Stimulated activated naive CD8-positive, alpha-beta T cell treated with anti-CD3 and anti-CD28 coated beads, Interleukin-15, amount 100 ng/mL, for 72 hours (primary cell): ENCODE measurements around the gene RPL34.
"Not testable (repeated sequence)": the region's sequence is repeated elsewhere in the genome, so short reads cannot be mapped to it uniquely, and the experiment has no call there.

Source experiments
- ATAC-seq: fragments of 150-1000 bp; cut with Tn5 transposase; 2 replicates; pipeline ENCODE4 v1.10.0; 2021; ENCODE audit warnings: mild to moderate bottlenecking, moderate library complexity
- DNase-seq, 2 donors: peaks; one replicate each; pipeline ENCODE4 v3.0.0; 2021 to 2022
- H3K27ac Mint-ChIP-seq, 2 donors: one replicate each; pipeline ENCODE4 v1.8.0; 2022; ENCODE audit warnings: mild to moderate bottlenecking in 2 of 2, mixed read lengths in 2 of 2, moderate library complexity in 2 of 2
- H3K27me3 Mint-ChIP-seq: one replicate; pipeline ENCODE4 v1.8.0; 2022; ENCODE audit warnings: mixed read lengths
- H3K4me1 Mint-ChIP-seq: one replicate; pipeline ENCODE4 v1.8.0; 2022; ENCODE audit warnings: mild to moderate bottlenecking, mixed read lengths
- H3K4me3 Mint-ChIP-seq, 2 donors: one replicate each; pipeline ENCODE4 v1.8.0; 2022; ENCODE audit warnings: mild to moderate bottlenecking in 2 of 2, mixed read lengths in 2 of 2, moderate library complexity in 1 of 2
- H3K9me3 Mint-ChIP-seq, 2 donors: one replicate each; pipeline ENCODE4 v1.8.0; 2022; ENCODE audit warnings: mixed read lengths in 2 of 2

The RPL34 gene

GRCh38 chr4:108620101-108620932, at the start of gene RPL34:
Gene RPL34 (plus strand): TSS chr4:108620576. CDS start chr4:108621960, 1,384 bp downstream.
- Mint-ChIP-seq H3K27me3 (no peaks in the 10 kb centered on the region), H3K9me3 (no peaks in the 10 kb centered on the region), H3K4me1 (peaks cover 41% of the 10 kb centered on the region), H3K27ac (peak within 1 kb of the TSS; percentile 99), H3K4me3 (peak within 1 kb of the TSS; percentile 95)
- DNase-seq = peak; percentile 88 to 97
- ATAC-seq = peak; percentile 98

GRCh38 chr4:108570993-108571569, 49.3 kb upstream of the RPL34 start:
- DNase-seq (no peak), ATAC-seq (no peak)
- Mint-ChIP-seq H3K9me3 (no peaks in the 10 kb centered on the region), H3K4me1 (peaks cover 34% of the 10 kb centered on the region), H3K27me3 (no peaks in the 10 kb centered on the region), H3K4me3 (no peak overlapping the region), H3K27ac (no peak overlapping the region)

- Mint-ChIP-seq H3K27ac (no peak overlapping the region), H3K4me1 (peaks cover 24% of the 10 kb centered on the region), H3K27me3 (no peaks in the 10 kb centered on the region), H3K4me3 (no peak overlapping the region), H3K9me3 (no peaks in the 10 kb centered on the region)
- ATAC-seq (no peak), DNase-seq (no peak)
These were observed 46.0 kb upstream of the RPL34 start for GRCh38 chr4:108574402-108574801.

DNA sequence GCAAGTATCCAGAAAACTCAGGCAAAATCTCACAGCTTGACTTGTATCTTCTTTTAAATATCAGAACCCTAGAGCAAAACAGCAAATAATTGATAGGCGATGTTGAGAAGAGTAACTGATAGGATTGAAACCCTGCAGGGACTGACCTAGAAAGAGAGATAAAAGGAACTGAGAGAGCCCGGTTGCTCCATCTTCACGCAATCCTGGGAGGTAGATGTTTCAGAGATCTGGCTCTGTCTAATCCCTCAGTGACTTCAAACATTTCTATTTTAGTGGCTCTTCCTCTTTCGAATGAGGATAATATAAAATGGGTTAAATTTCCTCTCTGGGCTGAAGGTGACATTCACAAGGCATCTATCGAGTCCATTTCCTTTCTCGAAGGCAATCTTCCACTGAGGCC, 39.3 kb upstream of the RPL34 start:
- H3K27ac Mint-ChIP-seq = no peak overlapping the region
- H3K4me3 Mint-ChIP-seq = no peak overlapping the region
- H3K27me3 Mint-ChIP-seq = no peaks in the 10 kb centered on the region
- peaks cover 6% of the 10 kb centered on the region for H3K4me1 Mint-ChIP-seq
- H3K9me3 Mint-ChIP-seq = no peaks in the 10 kb centered on the region
- no peak for DNase-seq
- ATAC-seq = no peak

- ATAC-seq (no peak), DNase-seq (no peak)
- no peak overlapping the region for H3K27ac Mint-ChIP-seq
- peaks cover 15% of the 10 kb centered on the region for H3K4me1 Mint-ChIP-seq
- H3K9me3 Mint-ChIP-seq = no peaks in the 10 kb centered on the region
- H3K4me3 Mint-ChIP-seq = no peak overlapping the region
- H3K27me3 Mint-ChIP-seq = no peaks in the 10 kb centered on the region
These were observed 33.6 kb upstream of the RPL34 start for GRCh38 chr4:108586778-108587177.

- no peaks in the 10 kb centered on the region for H3K9me3 Mint-ChIP-seq
- no peaks in the 10 kb centered on the region for H3K27me3 Mint-ChIP-seq
- H3K27ac Mint-ChIP-seq = no peak overlapping the region
- H3K4me3 Mint-ChIP-seq = no peak overlapping the region
- H3K4me1 Mint-ChIP-seq = peaks cover 15% of the 10 kb centered on the region
- ATAC-seq (no peak), DNase-seq (no peak)
These were observed 31.5 kb upstream of the RPL34 start for GRCh38 chr4:108588878-108589277.

DNA sequence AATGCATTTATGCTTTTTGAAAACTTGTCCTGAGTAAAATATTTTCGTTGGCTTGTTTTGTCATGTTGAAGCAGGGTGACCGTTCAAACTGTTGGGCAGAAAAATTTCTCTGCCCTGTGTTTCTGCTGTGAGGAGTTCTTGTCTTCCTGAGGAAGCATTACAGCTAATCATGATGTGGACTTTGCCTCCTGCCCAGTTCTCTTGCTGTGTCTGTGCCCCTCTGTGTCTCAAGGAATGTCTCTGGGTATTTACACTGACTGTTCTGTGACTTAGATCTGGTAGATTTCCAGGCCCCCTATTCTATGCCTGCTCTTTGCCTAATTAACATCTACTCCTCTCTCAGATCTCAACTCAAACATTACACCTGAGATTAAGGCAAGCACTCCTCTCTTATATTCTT, 30.4 kb upstream of the RPL34 start:
- H3K27me3 Mint-ChIP-seq = no peaks in the 10 kb centered on the region
- peaks cover 15% of the 10 kb centered on the region for H3K4me1 Mint-ChIP-seq
- no peaks in the 10 kb centered on the region for H3K9me3 Mint-ChIP-seq
- H3K4me3 Mint-ChIP-seq = no peak overlapping the region
- ATAC-seq (no peak), DNase-seq (no peak)
- no peak overlapping the region for H3K27ac Mint-ChIP-seq

DNA sequence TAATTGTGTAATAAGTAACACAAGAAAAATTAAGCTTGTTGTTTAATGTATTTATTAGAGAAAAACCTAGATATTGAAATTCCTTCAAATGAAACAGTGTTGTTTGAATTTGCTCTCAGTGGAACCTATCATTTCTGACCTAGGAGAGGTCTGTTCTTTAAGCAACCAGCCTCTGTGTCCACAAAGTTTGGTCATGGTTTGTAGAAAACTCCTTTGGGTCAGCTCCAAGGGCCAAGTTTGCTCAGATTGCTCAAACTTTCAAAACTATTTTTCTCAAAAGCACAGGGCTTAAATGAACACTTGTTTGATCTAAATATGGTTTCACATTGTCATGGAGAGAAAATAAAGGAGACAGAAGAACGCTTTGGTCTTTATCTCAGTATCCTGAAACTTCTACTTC, 29.6 kb upstream of the RPL34 start:
- ATAC-seq (no peak), DNase-seq (no peak)
- H3K27me3 Mint-ChIP-seq = no peaks in the 10 kb centered on the region
- H3K27ac Mint-ChIP-seq = no peak overlapping the region
- H3K9me3 Mint-ChIP-seq = no peaks in the 10 kb centered on the region
- H3K4me3 Mint-ChIP-seq = no peak overlapping the region
- peaks cover 15% of the 10 kb centered on the region for H3K4me1 Mint-ChIP-seq

DNA sequence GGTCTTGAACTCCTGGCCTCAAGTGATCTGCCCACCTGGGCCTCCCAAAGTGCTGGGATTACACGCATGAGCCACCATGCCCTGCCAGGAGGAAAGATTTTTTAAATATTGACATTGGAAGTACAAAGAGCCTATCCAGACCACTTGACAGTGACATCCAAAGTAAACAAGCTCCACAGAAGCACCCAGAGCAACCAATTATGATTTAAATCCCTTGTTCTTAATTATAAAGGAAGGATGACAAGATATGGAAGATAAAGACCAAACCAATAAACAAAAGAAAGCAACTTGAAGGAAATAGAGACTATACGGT, 27.7 kb upstream of the RPL34 start:
- ATAC-seq = no peak
- DNase-seq = no peak
- Mint-ChIP-seq H3K27ac (peak overlapping the region in 1 of 2 donors; percentile 29), H3K27me3 (no peaks in the 10 kb centered on the region), H3K9me3 (no peaks in the 10 kb centered on the region), H3K4me1 (peaks cover 19% of the 10 kb centered on the region), H3K4me3 (no peak overlapping the region)

- not testable (repeated sequence) for H3K27me3 Mint-ChIP-seq, DNase-seq, ATAC-seq, H3K27ac Mint-ChIP-seq, H3K9me3 Mint-ChIP-seq, H3K4me3 Mint-ChIP-seq
- H3K4me1 Mint-ChIP-seq = peaks cover 19% of the 10 kb centered on the region
These were observed 26.1 kb upstream of the RPL34 start for GRCh38 chr4:108594296-108594695.

DNA sequence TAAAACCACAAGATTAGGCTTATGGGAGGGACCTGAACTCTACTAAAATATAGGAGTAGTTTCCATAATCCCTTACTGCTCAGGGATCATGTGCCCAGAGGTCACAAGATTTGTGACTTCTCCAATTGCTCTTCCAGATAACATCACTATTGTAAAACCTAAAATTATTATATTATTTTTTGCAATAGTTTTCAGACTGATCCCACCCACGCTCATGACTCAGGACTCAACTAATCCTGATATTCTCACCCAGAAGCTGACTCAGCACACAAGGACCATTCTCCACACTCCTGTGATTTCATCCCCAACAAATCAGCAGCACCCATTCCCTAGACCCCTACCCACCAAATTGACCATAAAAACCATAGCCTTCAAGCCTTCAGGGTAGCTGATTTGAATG, 24.0 kb upstream of the RPL34 start:
- Mint-ChIP-seq H3K27ac (no peak overlapping the region), H3K9me3 (no peaks in the 10 kb centered on the region), H3K4me3 (no peak overlapping the region), H3K4me1 (peaks cover 20% of the 10 kb centered on the region), H3K27me3 (no peaks in the 10 kb centered on the region)
- DNase-seq = no peak
- no peak for ATAC-seq

GRCh38 chr4:108601106-108601505, 19.3 kb upstream of the RPL34 start:
- H3K4me3 Mint-ChIP-seq = no peak overlapping the region
- no peaks in the 10 kb centered on the region for H3K27me3 Mint-ChIP-seq
- DNase-seq (no peak), ATAC-seq (no peak)
- peak overlapping the region in 1 of 2 donors; percentile 19 for H3K27ac Mint-ChIP-seq
- peaks cover 21% of the 10 kb centered on the region for H3K4me1 Mint-ChIP-seq
- H3K9me3 Mint-ChIP-seq = no peaks in the 10 kb centered on the region

DNA sequence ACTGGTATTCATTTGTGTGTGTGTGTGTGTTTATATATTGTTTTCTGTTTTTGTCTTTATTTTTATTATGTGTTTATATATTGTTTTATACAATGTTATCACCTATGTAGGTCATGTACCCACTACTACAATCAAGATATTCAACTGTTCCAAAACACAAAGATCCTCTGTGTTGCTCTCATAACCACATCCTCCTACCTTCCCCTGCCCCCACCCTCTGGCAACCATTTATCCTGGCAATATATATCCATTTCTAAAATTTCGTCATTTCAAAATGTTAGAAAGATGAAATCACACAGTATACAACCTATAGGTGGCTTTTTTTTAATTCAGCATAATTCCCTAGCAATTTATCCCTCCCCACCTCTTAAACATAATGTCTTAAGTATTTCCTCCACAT, 18.8 kb upstream of the RPL34 start:
- Mint-ChIP-seq H3K9me3 (no peaks in the 10 kb centered on the region), H3K27me3 (no peaks in the 10 kb centered on the region), H3K27ac (no peak overlapping the region), H3K4me1 (peaks cover 19% of the 10 kb centered on the region), H3K4me3 (no peak overlapping the region)
- DNase-seq (no peak), ATAC-seq (peak; percentile 69)

DNA sequence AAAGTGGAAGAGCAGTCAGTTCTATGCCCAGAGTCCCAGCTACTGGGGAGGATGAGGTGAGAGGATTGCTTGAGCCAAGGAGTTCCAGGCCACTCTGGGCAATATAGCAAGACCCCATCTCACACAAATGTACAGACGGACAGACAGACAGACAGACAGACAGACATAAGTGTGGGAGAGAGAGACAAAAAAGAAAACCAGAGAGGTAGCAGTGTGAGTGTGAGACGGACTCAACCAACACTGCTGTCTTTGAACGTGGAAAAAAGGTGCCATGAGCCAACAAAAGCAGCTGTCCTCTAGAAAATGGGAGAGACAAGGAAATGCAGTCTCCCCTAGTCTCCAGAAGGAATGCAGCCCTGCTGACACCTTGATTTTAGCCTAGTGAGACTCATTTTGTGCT, 18.2 kb upstream of the RPL34 start:
- no peak overlapping the region for H3K4me3 Mint-ChIP-seq
- H3K4me1 Mint-ChIP-seq = peaks cover 17% of the 10 kb centered on the region
- no peak overlapping the region for H3K27ac Mint-ChIP-seq
- DNase-seq = no peak
- H3K9me3 Mint-ChIP-seq = peaks cover 0 to 5% of the 10 kb centered on the region in 2 donors
- no peak for ATAC-seq
- no peaks in the 10 kb centered on the region for H3K27me3 Mint-ChIP-seq

DNA sequence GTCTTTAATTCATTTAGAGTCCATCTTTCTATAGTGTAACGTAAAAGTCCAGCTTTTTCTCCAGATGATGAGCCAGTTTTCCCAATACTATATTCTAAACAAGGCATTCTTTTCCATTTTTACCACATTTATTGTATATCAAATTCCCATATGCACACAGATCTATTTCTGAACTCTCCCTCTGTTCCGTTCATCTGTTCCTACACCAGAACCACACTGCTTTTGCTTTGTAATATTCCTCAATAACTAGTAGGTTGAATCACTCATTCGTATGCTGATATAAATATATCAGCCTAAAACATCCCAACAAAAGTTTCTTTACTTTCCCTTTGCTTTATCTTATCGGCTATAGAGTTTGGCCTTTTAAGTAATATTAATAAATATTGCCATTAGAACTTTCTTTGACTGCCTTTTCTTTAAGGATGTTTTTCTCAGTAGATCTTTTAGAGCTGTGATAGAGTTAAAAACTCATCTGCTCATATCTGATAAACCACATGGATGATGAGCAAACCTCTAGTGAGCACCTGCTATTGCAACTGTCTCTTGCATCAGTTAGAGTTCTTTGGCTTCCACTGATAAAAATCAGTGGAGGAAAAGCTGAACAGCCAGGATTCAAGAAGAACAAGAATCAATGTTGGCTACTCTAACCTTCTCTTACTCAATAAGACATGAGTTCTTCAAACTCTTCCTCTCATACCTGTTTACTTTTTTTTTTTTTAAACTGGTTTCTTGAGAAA, 13.1 kb upstream of the RPL34 start:
- ATAC-seq = no peak
- Mint-ChIP-seq H3K4me1 (peaks cover 19% of the 10 kb centered on the region), H3K4me3 (no peak overlapping the region), H3K27me3 (no peaks in the 10 kb centered on the region), H3K9me3 (peaks cover 0 to 6% of the 10 kb centered on the region in 2 donors), H3K27ac (peak overlapping the region in 1 of 2 donors; percentile 9)
- no peak for DNase-seq

- no peak overlapping the region for H3K27ac Mint-ChIP-seq
- ATAC-seq = no peak
- no peaks in the 10 kb centered on the region for H3K27me3 Mint-ChIP-seq
- H3K4me3 Mint-ChIP-seq = no peak overlapping the region
- H3K9me3 Mint-ChIP-seq = peaks cover 0 to 6% of the 10 kb centered on the region in 2 donors
- H3K4me1 Mint-ChIP-seq = peaks cover 21% of the 10 kb centered on the region
- DNase-seq = no peak
These were observed 9.0 kb upstream of the RPL34 start for GRCh38 chr4:108611365-108611764.
